A549 (cell line): Measurements from ENCODE around the gene PRKG1.

Experiments used
- CEBPB ChIP-seq, 2 experiments: fragments of >200 bp in 1 of 2; sonication (Bioruptor Twin) in 1 of 2; formaldehyde crosslinking in 1 of 2; IDR thresholded peaks; 2 replicates each; pipeline ENCODE4 v1.6.1; 2012 to 2016
- ESRRA ChIP-seq: fragments of 150-350 bp; IDR thresholded peaks from 2 replicates; pipeline ENCODE4 v1.6.1; 2014; ENCODE audit warnings: mild to moderate bottlenecking, low read length, borderline replicate concordance
- JUNB ChIP-seq: fragments of >200 bp; sonication (Bioruptor Twin); formaldehyde crosslinking; IDR thresholded peaks from 2 replicates; pipeline ENCODE4 v1.6.1; 2016
- KDM1A ChIP-seq: fragments of 200-600 bp; sonication (generic); IDR thresholded peaks from 2 replicates; pipeline ENCODE4 v1.6.1; 2016; ENCODE audit warnings: low read depth, mild to moderate bottlenecking
- USF2 ChIP-seq: fragments of 450-650 bp; IDR thresholded peaks from 2 replicates; pipeline ENCODE4 v1.6.1; 2014; ENCODE audit warnings: antibody characterized with exemption
- ZFP36 ChIP-seq: fragments of 450-650 bp; IDR thresholded peaks from 2 replicates; pipeline ENCODE4 v1.6.1; 2014; ENCODE audit warnings: borderline replicate concordance; ENCODE audit not compliant: partially characterized antibody
- TF ChIP-seq, protein P1 (sequence below): fragments of >200 bp; sonication (Bioruptor Twin); formaldehyde crosslinking; IDR thresholded peaks from 3 replicates; pipeline ENCODE4 v1.5.1; 2016
- TF ChIP-seq, protein P2 (sequence below): fragments of 150-350 bp; IDR thresholded peaks from 2 replicates; pipeline ENCODE4 v1.6.1; 2014; ENCODE audit warnings: low read depth, mild to moderate bottlenecking, low read length

GRCh38 chr10:51861051-51861450 lies 786.8 kb downstream of the PRKG1 start:
- TF ChIP-seq KDM1A (no peak), ESRRA (no peak), ZFP36 (no peak), JUNB (no peak), USF2 (no peak), CEBPB (IDR thresholded peaks at IDR 0.05) (no peak)
- TF ChIP-seq, protein P1, sequence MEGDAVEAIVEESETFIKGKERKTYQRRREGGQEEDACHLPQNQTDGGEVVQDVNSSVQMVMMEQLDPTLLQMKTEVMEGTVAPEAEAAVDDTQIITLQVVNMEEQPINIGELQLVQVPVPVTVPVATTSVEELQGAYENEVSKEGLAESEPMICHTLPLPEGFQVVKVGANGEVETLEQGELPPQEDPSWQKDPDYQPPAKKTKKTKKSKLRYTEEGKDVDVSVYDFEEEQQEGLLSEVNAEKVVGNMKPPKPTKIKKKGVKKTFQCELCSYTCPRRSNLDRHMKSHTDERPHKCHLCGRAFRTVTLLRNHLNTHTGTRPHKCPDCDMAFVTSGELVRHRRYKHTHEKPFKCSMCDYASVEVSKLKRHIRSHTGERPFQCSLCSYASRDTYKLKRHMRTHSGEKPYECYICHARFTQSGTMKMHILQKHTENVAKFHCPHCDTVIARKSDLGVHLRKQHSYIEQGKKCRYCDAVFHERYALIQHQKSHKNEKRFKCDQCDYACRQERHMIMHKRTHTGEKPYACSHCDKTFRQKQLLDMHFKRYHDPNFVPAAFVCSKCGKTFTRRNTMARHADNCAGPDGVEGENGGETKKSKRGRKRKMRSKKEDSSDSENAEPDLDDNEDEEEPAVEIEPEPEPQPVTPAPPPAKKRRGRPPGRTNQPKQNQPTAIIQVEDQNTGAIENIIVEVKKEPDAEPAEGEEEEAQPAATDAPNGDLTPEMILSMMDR, result no peak
- TF ChIP-seq, protein P2, sequence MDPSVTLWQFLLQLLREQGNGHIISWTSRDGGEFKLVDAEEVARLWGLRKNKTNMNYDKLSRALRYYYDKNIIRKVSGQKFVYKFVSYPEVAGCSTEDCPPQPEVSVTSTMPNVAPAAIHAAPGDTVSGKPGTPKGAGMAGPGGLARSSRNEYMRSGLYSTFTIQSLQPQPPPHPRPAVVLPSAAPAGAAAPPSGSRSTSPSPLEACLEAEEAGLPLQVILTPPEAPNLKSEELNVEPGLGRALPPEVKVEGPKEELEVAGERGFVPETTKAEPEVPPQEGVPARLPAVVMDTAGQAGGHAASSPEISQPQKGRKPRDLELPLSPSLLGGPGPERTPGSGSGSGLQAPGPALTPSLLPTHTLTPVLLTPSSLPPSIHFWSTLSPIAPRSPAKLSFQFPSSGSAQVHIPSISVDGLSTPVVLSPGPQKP, result no peak
